Activated naive CD4-positive, alpha-beta T cell treated with anti-CD3 and anti-CD28 coated beads for 36 hours (primary cell): Measurements from ENCODE around the gene FBN3. TPM values are rescaled to one million over a fixed set of nuclear protein-coding genes. Genes with fewer than 3 reads are reported as not detected.

Experiments
- CTCF ChIA-PET: fragments of 350-600 bp; sonication (Branson Sonifier 250); formaldehyde crosslinking; loops from one replicate; lab custom pipeline; 2021; ENCODE audit warnings: antibody characterized with exemption; lab: Charles Lee
- DNase-seq: peaks from one replicate; pipeline ENCODE4 v3.0.0-alpha.2; 2020
- H3K27ac Mint-ChIP-seq: one replicate; pipeline ENCODE4 v1.8.0; 2021; ENCODE audit warnings: mild to moderate bottlenecking, mixed read lengths
- H3K27me3 Mint-ChIP-seq: one replicate; pipeline ENCODE4 v1.8.0; 2021; ENCODE audit warnings: low read depth, mixed read lengths
- H3K36me3 Mint-ChIP-seq: one replicate; pipeline ENCODE4 v1.8.0; 2021; ENCODE audit warnings: low read depth, mixed read lengths
- H3K4me1 Mint-ChIP-seq: one replicate; pipeline ENCODE4 v1.8.0; 2021; ENCODE audit warnings: low read depth, mixed read lengths
- H3K4me3 Mint-ChIP-seq: one replicate; pipeline ENCODE4 v1.8.0; 2021; ENCODE audit warnings: mild to moderate bottlenecking, moderate library complexity, mixed read lengths
- H3K9me3 Mint-ChIP-seq: one replicate; pipeline ENCODE4 v1.8.0; 2021; ENCODE audit warnings: mixed read lengths
- intact Hi-C: fragments of 100-400 bp; cut with micrococcal nuclease; formaldehyde crosslinking; loops from one replicate; pipeline ENCODE4 v1.15.1; 2023
- total RNA-seq, 2 experiments: library from RNA; stranded (reverse); gene quantifications; one replicate each; pipeline ENCODE4 v1.2.3, GENCODE V29; 2021

Gene FBN3
- total RNA-seq, 2 experiments from 2014 or later, result not detected

DNA sequence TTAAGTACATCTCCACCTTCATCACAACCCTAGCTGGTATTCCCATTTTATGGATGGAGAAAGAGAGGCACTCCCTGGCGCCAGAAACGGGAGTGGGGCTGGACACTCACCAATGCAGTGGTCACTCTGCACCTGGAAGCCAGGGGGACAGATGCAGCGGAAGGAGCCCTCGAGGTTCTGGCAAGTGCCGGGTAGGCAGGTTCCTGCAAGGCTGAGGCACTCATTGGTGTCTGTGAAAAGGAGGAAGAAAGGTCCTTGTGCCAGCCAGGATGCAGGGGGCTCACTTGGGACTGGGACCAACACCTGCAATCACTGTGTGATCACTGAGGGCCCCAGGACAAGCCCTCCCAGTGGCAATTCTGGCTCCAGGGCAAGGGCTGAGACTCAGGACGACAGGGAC lies 55.1 kb downstream of the FBN3 start:
- H3K4me1 Mint-ChIP-seq, result no peaks in the 10 kb centered on the region
- H3K4me3 Mint-ChIP-seq, result no peak overlapping the region
- CTCF ChIA-PET, result no interaction called here
- intact Hi-C loops, result no loop called here
- peaks cover 6% of the 10 kb centered on the region for H3K36me3 Mint-ChIP-seq
- H3K27ac Mint-ChIP-seq, result no peak overlapping the region
- H3K9me3 Mint-ChIP-seq, result peaks cover 28% of the 10 kb centered on the region
- peaks cover 2% of the 10 kb centered on the region for H3K27me3 Mint-ChIP-seq
- no peak for DNase-seq

DNA sequence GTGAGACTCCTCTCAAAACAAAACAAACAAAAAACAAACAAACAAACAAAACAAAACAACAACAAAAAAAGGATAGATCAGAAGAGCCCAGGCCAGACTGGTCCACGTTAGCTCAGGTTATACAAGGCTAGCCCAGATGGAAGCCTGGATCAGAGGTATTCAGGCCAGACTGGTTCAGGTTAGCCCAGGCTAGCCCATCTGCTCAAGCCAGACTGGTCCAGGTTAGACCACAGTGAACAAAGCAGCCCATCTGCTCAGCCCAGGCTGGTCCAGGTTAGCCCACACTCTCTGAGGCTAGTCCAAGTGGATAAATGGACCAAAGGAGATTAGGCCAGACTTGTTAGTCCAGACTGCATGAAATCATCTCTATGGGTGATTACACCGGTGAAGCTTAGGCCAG lies 55.7 kb downstream of the FBN3 start:
- CTCF ChIA-PET, result no interaction called here
- H3K27ac Mint-ChIP-seq, result no peak overlapping the region
- intact Hi-C loops, result no loop called here
- H3K4me3 Mint-ChIP-seq, result no peak overlapping the region
- peaks cover 28% of the 10 kb centered on the region for H3K9me3 Mint-ChIP-seq
- DNase-seq, result no peak
- peaks cover 2% of the 10 kb centered on the region for H3K27me3 Mint-ChIP-seq
- peaks cover 6% of the 10 kb centered on the region for H3K36me3 Mint-ChIP-seq
- no peaks in the 10 kb centered on the region for H3K4me1 Mint-ChIP-seq

DNA sequence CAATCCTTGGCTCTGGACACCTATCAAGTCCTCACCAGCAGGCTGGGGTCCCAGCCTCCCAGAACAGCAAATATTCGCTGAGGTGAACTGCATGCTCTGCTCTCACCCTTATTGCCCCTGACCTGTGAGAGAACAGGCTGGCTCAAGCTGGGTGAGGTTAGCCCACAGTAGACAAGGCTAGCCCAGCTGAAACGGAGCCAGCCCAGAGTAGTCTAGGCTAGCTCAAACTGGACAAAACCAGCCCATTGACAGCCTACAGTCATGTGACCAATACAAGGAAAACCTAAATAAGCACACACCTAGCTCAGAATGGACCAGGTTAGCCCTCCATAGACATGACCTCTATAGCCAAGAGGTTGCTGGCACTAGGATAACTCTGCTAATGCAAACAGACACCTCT lies 58.4 kb downstream of the FBN3 start:
- Mint-ChIP-seq H3K36me3 (peaks cover 1% of the 10 kb centered on the region), H3K27ac (no peak overlapping the region), H3K4me3 (no peak overlapping the region), H3K27me3 (peaks cover 2% of the 10 kb centered on the region), H3K9me3 (peaks cover 20% of the 10 kb centered on the region), H3K4me1 (no peaks in the 10 kb centered on the region)
- no peak for DNase-seq
- CTCF ChIA-PET, result no interaction called here
- intact Hi-C loops, result no loop called here

GRCh38 chr19:8089664-8090601 lies 59.5 kb downstream of the FBN3 start:
- intact Hi-C loops, result no loop called here
- DNase-seq, result no peak
- CTCF ChIA-PET, result no interaction called here
- Mint-ChIP-seq H3K4me1 (no peaks in the 10 kb centered on the region), H3K27me3 (peaks cover 2% of the 10 kb centered on the region), H3K27ac (no peak overlapping the region), H3K36me3 (peaks cover 1% of the 10 kb centered on the region), H3K9me3 (peaks cover 14% of the 10 kb centered on the region), H3K4me3 (no peak overlapping the region)

- intact Hi-C loops, result no loop called here
- Mint-ChIP-seq H3K4me1 (no peaks in the 10 kb centered on the region), H3K36me3 (peaks cover 1% of the 10 kb centered on the region), H3K4me3 (no peak overlapping the region), H3K27me3 (peaks cover 2% of the 10 kb centered on the region), H3K9me3 (peaks cover 8% of the 10 kb centered on the region), H3K27ac (no peak overlapping the region)
- DNase-seq, result no peak
- CTCF ChIA-PET, result no interaction called here
Observed at GRCh38 chr19:8088752-8089663, 60.4 kb downstream of the FBN3 start.

- Mint-ChIP-seq H3K9me3 (peaks cover 2% of the 10 kb centered on the region), H3K4me1 (no peaks in the 10 kb centered on the region), H3K36me3 (no peaks in the 10 kb centered on the region), H3K27ac (no peak overlapping the region), H3K4me3 (no peak overlapping the region), H3K27me3 (peaks cover 2% of the 10 kb centered on the region)
- CTCF ChIA-PET, result no interaction called here
- intact Hi-C loops, result no loop called here
- DNase-seq, result no peak
Observed at GRCh38 chr19:8087876-8088275, 61.5 kb downstream of the FBN3 start.

DNA sequence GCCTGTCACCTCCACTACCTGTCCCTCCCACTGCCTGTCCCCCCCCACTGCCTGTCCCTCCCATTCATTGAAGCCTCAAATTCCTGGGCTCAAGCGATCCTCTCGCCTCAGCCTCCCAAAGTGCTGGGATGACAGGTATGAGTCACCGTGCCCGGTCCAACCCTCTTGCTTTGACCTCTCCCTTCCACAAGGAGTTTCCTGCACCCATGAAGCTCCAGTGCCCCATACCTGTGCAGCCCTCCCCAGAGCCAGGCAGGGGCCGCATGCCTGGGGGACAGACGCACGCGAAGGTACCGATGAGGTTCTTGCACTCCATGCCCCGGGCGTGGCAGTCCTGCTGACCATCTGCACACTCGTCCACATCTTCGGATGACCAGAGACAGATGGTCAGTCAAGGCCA lies 62.5 kb downstream of the FBN3 start:
- no peak for DNase-seq
- Mint-ChIP-seq H3K4me1 (no peaks in the 10 kb centered on the region), H3K27ac (no peak overlapping the region), H3K27me3 (peaks cover 2% of the 10 kb centered on the region), H3K4me3 (no peak overlapping the region), H3K9me3 (peaks cover 2% of the 10 kb centered on the region), H3K36me3 (no peaks in the 10 kb centered on the region)
- CTCF ChIA-PET, result no interaction called here
- intact Hi-C loops, result no loop called here

GRCh38 chr19:8085598-8086408 lies 63.6 kb downstream of the FBN3 start:
- intact Hi-C loops, result no loop called here
- Mint-ChIP-seq H3K4me1 (no peaks in the 10 kb centered on the region), H3K36me3 (no peaks in the 10 kb centered on the region), H3K27me3 (no peaks in the 10 kb centered on the region), H3K4me3 (no peak overlapping the region), H3K9me3 (peaks cover 2% of the 10 kb centered on the region), H3K27ac (no peak overlapping the region)
- no peak for DNase-seq
- CTCF ChIA-PET, result interaction anchor here (0.6 kb wide), 2 partner anchors 61 to 175 kb away, joined by 3 read pairs; no protein-coding TSS in a partner anchor

- no peaks in the 10 kb centered on the region for H3K9me3 Mint-ChIP-seq
- H3K36me3 Mint-ChIP-seq, result no peaks in the 10 kb centered on the region
- intact Hi-C loops, result no loop called here
- CTCF ChIA-PET, result interaction anchor here (0.6 kb wide), 1 partner anchor 89 kb away, joined by 6 read pairs; no protein-coding TSS in a partner anchor
- DNase-seq, result no peak
- no peak overlapping the region for H3K27ac Mint-ChIP-seq
- H3K4me1 Mint-ChIP-seq, result no peaks in the 10 kb centered on the region
- no peak overlapping the region for H3K4me3 Mint-ChIP-seq
- H3K27me3 Mint-ChIP-seq, result no peaks in the 10 kb centered on the region
Observed at GRCh38 chr19:8084152-8084551, 65.2 kb downstream of the FBN3 start.

GRCh38 chr19:8083141-8083540 lies 66.3 kb downstream of the FBN3 start:
- CTCF ChIA-PET, result no interaction called here
- intact Hi-C loops, result no loop called here
- H3K9me3 Mint-ChIP-seq, result no peaks in the 10 kb centered on the region
- no peak for DNase-seq
- no peaks in the 10 kb centered on the region for H3K4me1 Mint-ChIP-seq
- no peak overlapping the region for H3K27ac Mint-ChIP-seq
- H3K36me3 Mint-ChIP-seq, result no peaks in the 10 kb centered on the region
- H3K27me3 Mint-ChIP-seq, result no peaks in the 10 kb centered on the region
- H3K4me3 Mint-ChIP-seq, result no peak overlapping the region

- DNase-seq, result no peak
- intact Hi-C loops, result no loop called here
- H3K36me3 Mint-ChIP-seq, result no peaks in the 10 kb centered on the region
- no peaks in the 10 kb centered on the region for H3K27me3 Mint-ChIP-seq
- CTCF ChIA-PET, result interaction anchor here (0.6 kb wide), 1 partner anchor 988 kb away, joined by 3 read pairs; no protein-coding TSS in a partner anchor
- H3K4me1 Mint-ChIP-seq, result no peaks in the 10 kb centered on the region
- no peaks in the 10 kb centered on the region for H3K9me3 Mint-ChIP-seq
- no peak overlapping the region for H3K4me3 Mint-ChIP-seq
- H3K27ac Mint-ChIP-seq, result no peak overlapping the region
Observed at GRCh38 chr19:8081569-8082550, 67.5 kb downstream of the FBN3 start.
